Measurements from ENCODE around the gene OR2F1. TPM values are rescaled to one million over a fixed set of nuclear protein-coding genes. Genes with fewer than 3 reads are reported as not detected.

Gene OR2F1
- total RNA-seq, 1 experiment from 2014 or later: not detected

GRCh38 chr7:143987513-143987912 is 32.9 kb downstream of the OR2F1 start:
- no TSS peak for BruUV-seq (replicated peaks)
- no peak for DNase-seq
- Mint-ChIP-seq H3K4me1 (ENCODE audit: low read depth, unreplicated experiment) (no peaks in the 10 kb centered on the region), H3K9me3 (ENCODE audit: unreplicated experiment) (peaks cover 42% of the 10 kb centered on the region), H3K36me3 (ENCODE audit: insufficient read depth, unreplicated experiment) (no peaks in the 10 kb centered on the region), H3K27ac (ENCODE audit: unreplicated experiment) (no peak overlapping the region), H3K4me3 (ENCODE audit: unreplicated experiment) (no peak overlapping the region), H3K27me3 (ENCODE audit: insufficient read depth, unreplicated experiment) (no peaks in the 10 kb centered on the region)
- no peaks in the 10 kb centered on the region for H3K36me3 ChIP-seq (ENCODE audit: control insufficient read depth, insufficient read depth, low read length)
- TF ChIP-seq CTCF (IDR thresholded peaks at IDR 0.05; ENCODE audit: insufficient read depth in 1 of 2, low read depth in 1 of 2, low read length in 1 of 2, severe bottlenecking in 1 of 2, unreplicated experiment in 1 of 2): no peak
- H3K4me3 ChIP-seq (ENCODE audit: low read depth, low read length): no peak overlapping the region
- intact Hi-C loops (cut with micrococcal nuclease; ENCODE audit: unreplicated experiment): no loop called here
- H3K27me3 ChIP-seq (replicated peaks; ENCODE audit: control insufficient read depth, insufficient read depth, low read length): no peaks in the 10 kb centered on the region
- CTCF ChIA-PET: no interaction called here
- peaks cover 12% of the 10 kb centered on the region for H3K9me3 ChIP-seq
- H3K4me1 ChIP-seq: no peaks in the 10 kb centered on the region
- POLR2A ChIA-PET: no interaction called here

- BruUV-seq (replicated peaks): no TSS peak
- no peaks in the 10 kb centered on the region for H3K4me1 Mint-ChIP-seq (ENCODE audit: low read depth, unreplicated experiment)
- H3K9me3 Mint-ChIP-seq (ENCODE audit: unreplicated experiment): peaks cover 34% of the 10 kb centered on the region
- no peak overlapping the region for H3K27ac Mint-ChIP-seq (ENCODE audit: unreplicated experiment)
- Histone ChIP-seq H3K36me3 (ENCODE audit: control insufficient read depth, insufficient read depth, low read length) (no peaks in the 10 kb centered on the region), H3K4me3 (ENCODE audit: low read depth, low read length) (no peak overlapping the region), H3K27me3 (replicated peaks; ENCODE audit: control insufficient read depth, insufficient read depth, low read length) (no peaks in the 10 kb centered on the region), H3K4me1 (no peaks in the 10 kb centered on the region), H3K9me3 (peaks cover 12% of the 10 kb centered on the region)
- H3K4me3 Mint-ChIP-seq (ENCODE audit: unreplicated experiment): no peak overlapping the region
- intact Hi-C loops (cut with micrococcal nuclease; ENCODE audit: unreplicated experiment): no loop called here
- TF ChIP-seq CTCF (IDR thresholded peaks at IDR 0.05; ENCODE audit: insufficient read depth in 1 of 2, low read depth in 1 of 2, low read length in 1 of 2, severe bottlenecking in 1 of 2, unreplicated experiment in 1 of 2): no peak
- no peaks in the 10 kb centered on the region for H3K27me3 Mint-ChIP-seq (ENCODE audit: insufficient read depth, unreplicated experiment)
- ChIA-PET POLR2A (no interaction called here), CTCF (no interaction called here)
- DNase-seq: no peak
- no peaks in the 10 kb centered on the region for H3K36me3 Mint-ChIP-seq (ENCODE audit: insufficient read depth, unreplicated experiment)
These were observed 34.5 kb downstream of the OR2F1 start for GRCh38 chr7:143988976-143989745.

GRCh38 chr7:143992670-143993069 is 38.0 kb downstream of the OR2F1 start:
- Histone ChIP-seq H3K27me3 (replicated peaks; ENCODE audit: control insufficient read depth, insufficient read depth, low read length) (no peaks in the 10 kb centered on the region), H3K36me3 (ENCODE audit: control insufficient read depth, insufficient read depth, low read length) (no peaks in the 10 kb centered on the region), H3K9me3 (peaks cover 16% of the 10 kb centered on the region), H3K4me3 (ENCODE audit: low read depth, low read length) (no peak overlapping the region), H3K4me1 (no peaks in the 10 kb centered on the region)
- Mint-ChIP-seq H3K27me3 (ENCODE audit: insufficient read depth, unreplicated experiment) (no peaks in the 10 kb centered on the region), H3K36me3 (ENCODE audit: insufficient read depth, unreplicated experiment) (no peaks in the 10 kb centered on the region), H3K4me3 (ENCODE audit: unreplicated experiment) (no peak overlapping the region), H3K27ac (ENCODE audit: unreplicated experiment) (no peak overlapping the region), H3K9me3 (ENCODE audit: unreplicated experiment) (peaks cover 19% of the 10 kb centered on the region), H3K4me1 (ENCODE audit: low read depth, unreplicated experiment) (no peaks in the 10 kb centered on the region)
- no peak for DNase-seq
- intact Hi-C loops (cut with micrococcal nuclease; ENCODE audit: unreplicated experiment): no loop called here
- no peak for TF ChIP-seq CTCF (IDR thresholded peaks at IDR 0.05; ENCODE audit: insufficient read depth in 1 of 2, low read depth in 1 of 2, low read length in 1 of 2, severe bottlenecking in 1 of 2, unreplicated experiment in 1 of 2)
- ChIA-PET CTCF (no interaction called here), POLR2A (no interaction called here)
- BruUV-seq (replicated peaks): no TSS peak
